Hindlimb muscle (tissue), 1 donor: ENCODE measurements around the gene C1orf122. TPM values are rescaled to one million over a fixed set of nuclear protein-coding genes. Genes with fewer than 3 reads are reported as not detected.

ENCODE experiments used
- DNase-seq: peaks from one replicate; pipeline ENCODE4 v3.0.0-alpha.2; 2013
- polyA plus RNA-seq: library from polyadenylated mRNA; unstranded; fragments of 120-200 nt; gene quantifications from one replicate; pipeline ENCODE4 v1.2.1, GENCODE V29; 2013; ENCODE audit not compliant: insufficient read length

Gene C1orf122
- polyA plus RNA-seq, 1 donor = 46.7 TPM

DNA sequence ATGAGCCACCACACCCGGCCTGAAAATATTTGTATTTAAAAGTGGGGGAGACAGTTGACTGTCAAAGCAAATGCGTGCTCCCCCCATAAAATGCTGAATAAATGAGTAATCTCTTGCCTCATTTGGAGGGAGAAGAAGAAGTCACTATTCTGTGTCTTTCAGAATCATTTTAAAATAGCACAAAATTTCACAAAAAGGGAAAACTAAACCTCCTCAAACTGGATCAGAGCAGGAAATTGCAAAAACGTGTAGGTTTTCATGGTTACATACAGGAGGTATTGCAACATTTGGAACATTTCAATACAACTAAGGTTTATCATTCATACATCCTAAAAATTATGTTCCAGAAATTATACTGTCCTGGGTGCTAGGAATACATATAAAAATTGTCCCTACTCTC lies 38.2 kb downstream of the C1orf122 start:
- no peak for DNase-seq

DNA sequence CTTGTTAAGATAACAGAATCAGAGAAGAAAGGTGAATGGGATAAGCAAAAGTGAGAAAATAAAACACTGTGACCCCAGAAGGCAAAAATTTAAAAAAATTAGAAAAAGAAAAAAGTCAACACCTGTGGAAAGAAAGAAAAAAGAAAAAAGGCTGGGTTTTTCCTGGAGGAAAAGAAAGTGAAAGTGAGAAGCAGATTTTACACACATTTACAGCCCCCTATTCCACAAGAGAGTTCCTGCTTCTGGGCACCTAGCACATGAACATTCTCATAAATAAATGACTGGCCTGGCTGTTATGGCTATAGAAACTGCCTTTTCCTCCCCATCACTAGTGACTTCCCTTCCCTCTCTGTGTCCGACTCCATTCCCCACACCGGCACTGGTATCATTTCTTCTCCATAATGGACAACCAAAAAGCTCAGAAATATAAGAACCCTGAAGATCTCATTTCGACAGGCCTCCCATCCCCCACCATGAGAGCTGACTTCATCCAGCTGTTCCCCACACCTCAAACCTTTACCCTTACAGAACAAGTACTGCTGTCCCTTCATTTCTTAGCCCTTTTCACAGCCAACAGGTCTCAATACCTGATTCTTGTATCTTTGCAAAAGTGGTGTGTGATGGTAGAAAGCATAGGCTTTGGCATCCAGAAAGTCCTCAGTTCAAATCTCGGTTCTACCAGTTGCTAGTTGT lies 39.2 kb downstream of the C1orf122 start:
- DNase-seq = no peak

DNA sequence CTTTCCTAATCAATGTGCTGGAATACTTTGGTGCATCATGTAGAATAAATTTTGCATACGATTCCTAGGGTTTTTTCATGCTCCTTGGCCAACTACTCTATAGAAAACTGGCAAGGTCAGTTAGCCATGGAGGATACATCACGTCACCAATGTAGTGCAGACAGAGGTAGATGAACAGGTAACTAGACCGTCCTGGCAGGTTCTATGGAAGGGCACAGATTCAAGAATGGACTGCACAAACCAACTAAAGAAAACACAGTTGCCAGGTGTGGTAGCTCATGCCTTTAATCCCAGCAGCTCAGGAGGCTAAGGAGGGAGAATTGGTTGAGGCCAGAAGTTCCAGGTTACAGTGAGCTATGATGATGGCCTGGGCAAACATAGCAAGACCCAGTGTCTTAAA lies 41.9 kb downstream of the C1orf122 start:
- DNase-seq = no peak

DNA sequence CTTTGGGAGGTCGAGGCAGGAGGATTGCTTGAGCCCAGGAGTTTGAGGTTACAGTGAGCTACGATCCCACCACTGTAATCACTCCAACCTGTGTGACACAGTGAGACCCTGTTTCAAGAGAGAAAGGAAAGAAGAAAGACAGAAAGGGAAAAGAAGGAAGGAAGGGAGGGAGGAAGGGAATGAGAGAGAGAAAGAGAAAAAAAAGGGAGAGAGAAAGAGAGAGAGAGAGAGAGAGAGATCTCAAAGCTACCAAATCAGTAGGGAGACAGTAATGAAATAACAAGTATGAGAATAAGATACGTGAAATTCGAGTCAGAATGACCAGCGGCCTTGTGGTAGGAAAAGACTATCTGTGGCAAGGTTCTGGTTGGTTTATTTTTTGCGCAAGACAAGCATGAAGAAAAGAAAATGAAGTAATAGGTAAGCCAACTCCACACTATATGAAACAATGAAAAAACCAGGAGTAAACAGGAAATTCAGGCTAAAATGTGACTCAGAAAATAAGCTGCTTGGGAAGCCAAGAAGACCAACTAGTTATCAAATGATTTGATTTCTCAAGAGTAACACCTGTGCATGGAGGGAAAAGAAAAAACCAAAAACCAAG lies 42.9 kb downstream of the C1orf122 start:
- no peak for DNase-seq

DNA sequence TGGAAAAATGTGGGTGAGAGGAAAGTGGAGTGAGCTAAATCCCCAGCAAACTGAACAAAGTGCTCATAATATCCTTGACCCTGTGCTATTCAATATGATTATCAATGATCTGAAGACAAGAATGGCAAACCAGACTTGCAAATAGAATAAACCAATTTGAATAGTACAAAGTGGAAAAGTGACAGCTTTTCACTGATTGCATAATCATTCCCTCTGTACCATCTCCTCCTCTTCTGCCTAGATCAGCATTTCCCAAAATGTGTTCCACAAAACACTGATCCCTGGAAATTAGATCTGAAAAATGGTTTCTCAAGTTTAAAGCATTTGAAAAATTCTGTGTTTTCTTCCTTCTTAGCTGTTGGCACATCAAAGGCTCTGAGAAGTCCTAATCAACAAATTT lies 43.7 kb downstream of the C1orf122 start:
- no peak for DNase-seq

DNA sequence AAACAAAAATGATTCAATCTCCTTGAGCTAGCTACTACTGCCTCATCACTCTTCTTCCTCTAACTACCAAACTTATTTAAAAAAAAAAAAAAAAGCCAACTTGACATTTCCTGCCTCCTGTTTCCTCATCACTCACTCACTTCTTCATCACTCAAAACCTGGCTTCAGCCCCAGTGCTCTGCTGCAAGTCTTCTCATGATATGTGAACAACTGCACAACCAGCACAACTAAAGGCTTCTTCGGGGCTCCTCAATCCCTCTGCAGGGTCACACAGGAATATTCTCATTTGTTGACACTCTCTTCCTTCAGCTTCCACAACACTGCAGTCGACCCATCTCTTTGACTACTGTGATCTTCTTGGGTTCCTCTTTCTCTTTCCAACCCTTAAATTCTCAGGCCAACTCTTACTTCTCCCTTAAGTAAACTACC lies 44.2 kb downstream of the C1orf122 start:
- DNase-seq = no peak

DNA sequence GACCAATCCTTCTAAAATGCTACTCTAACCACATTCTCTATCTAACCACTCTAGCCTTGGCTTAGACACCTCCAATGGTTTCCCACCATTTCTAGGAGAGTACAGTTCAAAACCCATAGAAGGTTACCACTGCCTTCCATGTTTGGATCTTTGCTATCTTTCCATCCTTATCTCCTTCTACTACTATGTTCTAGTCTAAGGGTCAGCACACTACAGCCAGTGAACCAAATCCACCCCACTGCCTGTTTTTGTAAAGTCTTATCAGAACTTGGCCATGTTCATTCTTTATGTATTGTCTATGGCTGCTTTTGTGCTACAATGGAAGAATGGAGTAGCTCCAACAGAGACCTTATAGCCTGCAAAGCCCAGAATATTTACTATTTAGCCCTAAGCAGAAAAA lies 45.6 kb downstream of the C1orf122 start:
- no peak for DNase-seq

DNA sequence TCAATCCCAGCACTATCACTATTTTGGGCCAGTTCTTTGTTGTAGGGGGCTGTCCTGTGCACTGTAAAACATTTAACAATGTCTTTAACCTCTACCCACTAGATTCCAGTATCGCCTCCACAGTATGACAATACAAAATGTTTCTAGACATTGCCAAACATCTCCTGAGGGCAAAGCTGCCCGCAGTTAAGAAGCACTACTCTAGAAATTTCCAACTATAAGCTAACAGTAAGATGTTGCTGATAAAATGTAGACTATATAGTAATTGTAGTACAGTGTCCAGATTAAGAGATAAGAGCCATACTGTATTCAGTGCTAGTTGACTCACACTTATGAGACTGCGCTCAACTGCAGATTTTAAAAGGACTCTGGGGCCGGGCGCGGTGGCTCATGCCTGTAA lies 46.8 kb downstream of the C1orf122 start:
- DNase-seq = no peak

Other genes with a start within 250 kb of the C1orf122 start
- 45.7 TPM for gene GNL2, start 211.9 kb upstream of the C1orf122 start, polyA plus RNA-seq
- gene RSPO1, start 172.9 kb upstream of the C1orf122 start, polyA plus RNA-seq = not detected
- gene CDCA8, start 115.3 kb upstream of the C1orf122 start, polyA plus RNA-seq = 7.1 TPM
- not detected for gene EPHA10, start 42.7 kb upstream of the C1orf122 start, polyA plus RNA-seq
- gene MANEAL, start 13.9 kb upstream of the C1orf122 start, polyA plus RNA-seq = 2.9 TPM
- 7.0 TPM for gene YRDC, start 418 bp downstream of the C1orf122 start, polyA plus RNA-seq
- gene MTF1, start 51.8 kb downstream of the C1orf122 start, polyA plus RNA-seq = 5.7 TPM
- gene INPP5B, start 139.3 kb downstream of the C1orf122 start, polyA plus RNA-seq = 10.6 TPM
- 55.6 TPM for gene SF3A3, start 182.2 kb downstream of the C1orf122 start, polyA plus RNA-seq
- 162 TPM for gene FHL3, start 197.7 kb downstream of the C1orf122 start, polyA plus RNA-seq
- 85.8 TPM for gene UTP11, start 204.9 kb downstream of the C1orf122 start, polyA plus RNA-seq
- 0.65 TPM for gene POU3F1, start 239.0 kb downstream of the C1orf122 start, polyA plus RNA-seq